PC-9 (cell line): Measurements from ENCODE around the gene NUTM1. TPM values are rescaled to one million over a fixed set of nuclear protein-coding genes. Genes with fewer than 3 reads are reported as not detected.
"Not testable (repeated sequence)": the region's sequence is repeated elsewhere in the genome, so short reads cannot be mapped to it uniquely, and the experiment has no call there.

Source experiments
- BruUV-seq: library from RNA; stranded (reverse); fragments of 400-500 nt; replicated peaks from 2 replicates; lab custom pipeline; 2021; lab: Mats Ljungman, UMichigan
- CTCF ChIA-PET: fragments of 300-600 bp; sonication (Branson Sonifier 250); formaldehyde crosslinking; loops from one replicate; lab custom pipeline; 2022; ENCODE audit warnings: antibody characterized with exemption; lab: Charles Lee
- POLR2A ChIA-PET: fragments of 300-600 bp; sonication (Branson Sonifier 250); formaldehyde crosslinking; loops from one replicate; lab custom pipeline; 2022; ENCODE audit warnings: antibody characterized with exemption; ENCODE audit not compliant: unreplicated experiment; lab: Charles Lee
- DNase-seq, 2 experiments: peaks; one replicate each; pipeline versions ENCODE4 v3.0.0 to v3.0.0-alpha.2; 2015 to 2022; ENCODE audit warnings: mixed read lengths in 1 of 2
- H2AFZ ChIP-seq: fragments of 200-600 bp; sonication (generic); 2 replicates; pipeline ENCODE4 v1.8.1; 2017; ENCODE audit warnings: antibody characterized with exemption
- H3F3A ChIP-seq: fragments of 200-600 bp; sonication (generic); 2 replicates; pipeline ENCODE4 v1.8.1; 2017; ENCODE audit warnings: antibody characterized with exemption, mild to moderate bottlenecking, low read depth; ENCODE audit not compliant: insufficient read depth
- H3K27ac ChIP-seq: fragments of 200-600 bp; sonication (generic); 2 replicates; pipeline ENCODE4 v1.6.1; 2016; ENCODE audit warnings: mixed run types
- H3K27me3 ChIP-seq: fragments of 200-600 bp; sonication (generic); 2 replicates; pipeline ENCODE4 v1.6.1; 2016; ENCODE audit warnings: low read depth, mixed run types; ENCODE audit not compliant: insufficient read depth
- H3K36me3 ChIP-seq: fragments of 200-600 bp; sonication (generic); 2 replicates; pipeline ENCODE4 v1.6.1; 2016; ENCODE audit warnings: low read depth, mixed run types
- H3K4me1 ChIP-seq: fragments of 200-600 bp; sonication (generic); replicated peaks from 2 replicates; pipeline ENCODE4 v1.6.1; 2016; ENCODE audit warnings: mixed run types; ENCODE audit not compliant: insufficient read depth
- H3K4me2 ChIP-seq: fragments of 200-600 bp; sonication (generic); 2 replicates; pipeline ENCODE4 v1.6.1; 2017; ENCODE audit warnings: mixed run types
- H3K4me3 ChIP-seq: fragments of 200-600 bp; sonication (generic); 2 replicates; pipeline ENCODE4 v1.6.1; 2016; ENCODE audit warnings: mixed run types
- H3K79me2 ChIP-seq: fragments of 200-600 bp; sonication (generic); 2 replicates; pipeline ENCODE4 v1.6.1; 2017; ENCODE audit warnings: low read depth, mixed run types
- H3K9me2 ChIP-seq: fragments of 200-600 bp; sonication (generic); 2 replicates; pipeline ENCODE4 v1.8.1; 2017; ENCODE audit warnings: mild to moderate bottlenecking; ENCODE audit not compliant: insufficient read depth
- H3K9me3 ChIP-seq: fragments of 200-600 bp; sonication (generic); 2 replicates; pipeline ENCODE4 v1.8.1; 2016; ENCODE audit warnings: low read depth; ENCODE audit not compliant: insufficient read depth
- H4K20me1 ChIP-seq: fragments of 200-600 bp; sonication (generic); 2 replicates; pipeline ENCODE4 v1.8.1; 2017; ENCODE audit not compliant: insufficient read depth
- intact Hi-C: fragments of 100-400 bp; cut with micrococcal nuclease; formaldehyde crosslinking; loops from one replicate; pipeline ENCODE4 v1.10.0; 2022; ENCODE audit not compliant: unreplicated experiment
- microRNA-seq: library from miRNA; unstranded; fragments of <30 nt; microRNA quantifications from one replicate; pipeline ENCODE4 v1.2.0, GENCODE V29; 2021; ENCODE audit warnings: borderline number of aligned reads, borderline replicate concordance
- total RNA-seq: library from RNA; stranded (reverse); gene quantifications from 2 replicates; pipeline ENCODE4 v1.2.3, GENCODE V29; 2021

Gene NUTM1
- total RNA-seq, 1 experiment from 2014 or later, result not detected

DNA sequence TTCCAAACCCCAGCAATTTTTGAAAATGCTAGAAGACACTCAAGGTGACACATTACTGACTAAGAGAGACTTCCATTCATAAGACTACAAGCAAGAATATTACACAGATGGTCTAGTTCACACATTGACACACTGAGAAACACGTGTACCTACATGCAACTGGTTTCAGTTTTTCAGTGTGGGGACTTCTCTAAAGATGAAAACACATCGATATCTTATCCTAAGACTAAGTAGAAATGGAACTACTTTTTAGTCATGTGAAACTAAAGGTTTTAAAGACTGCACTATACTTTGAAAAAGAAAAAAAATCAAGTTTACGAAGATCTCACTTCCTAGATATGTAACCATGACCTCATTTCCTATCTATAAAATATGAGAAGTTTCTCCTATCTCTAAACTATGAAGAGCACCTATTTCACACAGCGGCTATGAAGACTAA lies 60.1 kb downstream of the NUTM1 start:
- H3K4me3 ChIP-seq, H3K27me3 ChIP-seq, H3K9me2 ChIP-seq, H3F3A ChIP-seq, DNase-seq, H3K9me3 ChIP-seq, H3K27ac ChIP-seq, BruUV-seq, H3K79me2 ChIP-seq, POLR2A ChIA-PET, H3K4me1 ChIP-seq, H4K20me1 ChIP-seq, H3K4me2 ChIP-seq, CTCF ChIA-PET, H2AFZ ChIP-seq, H3K36me3 ChIP-seq, intact Hi-C loops: not testable (repeated sequence)

DNA sequence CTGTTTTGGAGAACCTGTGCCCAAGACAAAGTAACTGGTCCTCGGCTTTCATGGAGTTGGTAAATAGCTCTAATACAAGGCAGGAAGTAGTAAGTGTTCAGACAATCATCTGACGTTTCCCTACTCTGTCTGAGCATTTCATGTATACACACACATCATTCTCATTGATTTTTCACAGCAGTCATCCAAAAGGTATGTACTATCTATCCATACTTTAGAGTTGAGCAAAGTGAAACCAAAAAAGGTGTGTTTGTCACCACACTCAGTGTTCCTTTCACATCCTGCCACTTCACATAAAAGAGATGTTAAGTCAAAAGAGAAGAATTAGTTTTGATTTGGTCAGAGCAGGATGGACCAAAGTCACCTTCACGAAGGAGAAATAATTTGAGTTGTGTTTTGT lies 60.8 kb downstream of the NUTM1 start:
- intact Hi-C loops, H3K36me3 ChIP-seq, H3K4me1 ChIP-seq, H3K27ac ChIP-seq, BruUV-seq, H3K9me3 ChIP-seq, H2AFZ ChIP-seq, H3K27me3 ChIP-seq, H3K4me2 ChIP-seq, H3F3A ChIP-seq, H3K79me2 ChIP-seq, POLR2A ChIA-PET, H3K9me2 ChIP-seq, CTCF ChIA-PET, H3K4me3 ChIP-seq, DNase-seq, H4K20me1 ChIP-seq: not testable (repeated sequence)

Small RNA genes lying within 50 kb of the gene (microRNA-seq; reads per million reads assigned to microRNA genes)
- gene MIR1233-1, result not detected

Other genes with a start within 250 kb of the NUTM1 start
- gene EMC7, start 241.5 kb upstream of the NUTM1 start, total RNA-seq, result 33.9 and 34.3 TPM in 2 replicates
- 1.8 and 2.0 TPM in 2 replicates for gene PGBD4, start 241.2 kb upstream of the NUTM1 start, total RNA-seq
- gene KATNBL1, start 133.2 kb upstream of the NUTM1 start, total RNA-seq, result 40.4 and 40.7 TPM in 2 replicates
- 112 and 114 TPM in 2 replicates for gene EMC4, start 118.3 kb upstream of the NUTM1 start, total RNA-seq
- 27.5 and 28.3 TPM in 2 replicates for gene SLC12A6, start 5.5 kb upstream of the NUTM1 start, total RNA-seq
- gene NOP10, start 179 bp upstream of the NUTM1 start, total RNA-seq, result 109 and 162 TPM in 2 replicates
- gene LPCAT4, start 23.9 kb downstream of the NUTM1 start, total RNA-seq, result 46.8 and 67.0 TPM in 2 replicates
- 50.7 and 60.7 TPM in 2 replicates for gene GOLGA8A, start 94.5 kb downstream of the NUTM1 start, total RNA-seq
- 67.3 and 77.8 TPM in 2 replicates for gene GOLGA8B, start 240.3 kb downstream of the NUTM1 start, total RNA-seq